Measurements from ENCODE around the gene UTS2B.
"Not testable (repeated sequence)": the region's sequence is repeated elsewhere in the genome, so short reads cannot be mapped to it uniquely, and the experiment has no call there.

UTS2B gene

GRCh38 chr3:191280111-191280510, 50.2 kb downstream of the UTS2B start:
- DNase-seq (ENCODE audit: low read depth, low spot score), result no peak

- DNase-seq (ENCODE audit: low read depth, low spot score), result no peak
Measured at GRCh38 chr3:191275751-191276150, 54.6 kb downstream of the UTS2B start.

- not testable (repeated sequence) for DNase-seq (ENCODE audit: low read depth, low spot score)
Measured at GRCh38 chr3:191275244-191275643, 55.1 kb downstream of the UTS2B start.

GRCh38 chr3:191269289-191270085, 60.8 kb downstream of the UTS2B start:
- DNase-seq (ENCODE audit: low read depth, low spot score), result no peak

- DNase-seq (ENCODE audit: low read depth, low spot score), result no peak
Measured at GRCh38 chr3:191268737-191269136, 61.6 kb downstream of the UTS2B start.

- DNase-seq (ENCODE audit: low read depth, low spot score), result no peak
Measured at GRCh38 chr3:191263850-191264249, 66.5 kb downstream of the UTS2B start.

- DNase-seq (ENCODE audit: low read depth, low spot score), result no peak
Measured at GRCh38 chr3:191263365-191263764, 67.0 kb downstream of the UTS2B start.

- DNase-seq (ENCODE audit: low read depth, low spot score), result no peak
Measured at GRCh38 chr3:191262650-191263049, 67.7 kb downstream of the UTS2B start.

GRCh38 chr3:191261304-191261638, 69.1 kb downstream of the UTS2B start:
- DNase-seq (ENCODE audit: low read depth, low spot score), result no peak

- DNase-seq (ENCODE audit: low read depth, low spot score), result no peak
Measured at GRCh38 chr3:191260431-191261303, 69.7 kb downstream of the UTS2B start.

- no peak for DNase-seq (ENCODE audit: low read depth, low spot score)
Measured at GRCh38 chr3:191259486-191259885, 70.8 kb downstream of the UTS2B start.

- DNase-seq (ENCODE audit: low read depth, low spot score), result no peak
Measured at GRCh38 chr3:191257286-191257685, 73.0 kb downstream of the UTS2B start.

GRCh38 chr3:191256405-191256804, 73.9 kb downstream of the UTS2B start:
- no peak for DNase-seq (ENCODE audit: low read depth, low spot score)

- no peak for DNase-seq (ENCODE audit: low read depth, low spot score)
Measured at GRCh38 chr3:191255156-191255555, 75.2 kb downstream of the UTS2B start.

- no peak for DNase-seq (ENCODE audit: low read depth, low spot score)
Measured at GRCh38 chr3:191254098-191254873, 76.0 kb downstream of the UTS2B start.

- DNase-seq (ENCODE audit: low read depth, low spot score), result no peak
Measured at GRCh38 chr3:191253089-191253799, 77.1 kb downstream of the UTS2B start.

GRCh38 chr3:191246630-191247029, 83.7 kb downstream of the UTS2B start:
- no peak for DNase-seq (ENCODE audit: low read depth, low spot score)

- not testable (repeated sequence) for DNase-seq (ENCODE audit: low read depth, low spot score)
Measured at GRCh38 chr3:191246034-191246433, 84.3 kb downstream of the UTS2B start.

GRCh38 chr3:191244242-191244867, 86.0 kb downstream of the UTS2B start:
- no peak for DNase-seq (ENCODE audit: low read depth, low spot score)

- no peak for DNase-seq (ENCODE audit: low read depth, low spot score)
Measured at GRCh38 chr3:191240486-191240885, 89.8 kb downstream of the UTS2B start.

All from brain pericyte (primary cell).